Glomerular visceral epithelial cell (primary cell): ENCODE measurements around the gene BCL7C.
"Not testable (repeated sequence)": the region's sequence is repeated elsewhere in the genome, so short reads cannot be mapped to it uniquely, and the experiment has no call there.

Experiments used
- DNase-seq: peaks from one replicate; pipeline ENCODE4 v3.0.0-alpha.2; 2016; ENCODE audit errors: extremely low spot score

Gene BCL7C

GRCh38 chr16:30866031-30866430 is 27.8 kb downstream of the BCL7C start:
- no peak for DNase-seq

- not testable (repeated sequence) for DNase-seq
Measured at GRCh38 chr16:30863178-30863577, 30.7 kb downstream of the BCL7C start.

DNA sequence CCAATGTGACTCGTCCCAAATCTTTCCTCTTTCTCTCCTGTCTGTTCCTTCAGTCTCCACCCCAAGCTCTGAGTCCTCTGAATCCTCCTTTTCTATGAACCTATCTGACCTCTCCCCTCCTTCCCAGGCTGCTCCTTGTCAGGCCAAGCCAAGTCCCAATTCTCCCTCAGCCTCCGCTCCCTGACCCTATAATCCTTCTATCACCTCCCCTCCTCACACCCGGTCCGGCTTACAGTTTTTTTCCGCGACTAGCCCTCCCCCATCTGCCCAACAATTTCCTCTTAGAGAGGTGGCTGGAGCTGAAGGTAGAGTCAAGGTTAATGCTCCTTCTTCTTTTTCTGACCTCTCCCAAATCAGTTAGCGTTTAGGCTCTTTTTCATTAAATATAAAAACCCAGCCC is 33.1 kb downstream of the BCL7C start:
- DNase-seq = not testable (repeated sequence)

- no peak for DNase-seq
Measured at GRCh38 chr16:30858829-30859423, 35.0 kb downstream of the BCL7C start.

DNA sequence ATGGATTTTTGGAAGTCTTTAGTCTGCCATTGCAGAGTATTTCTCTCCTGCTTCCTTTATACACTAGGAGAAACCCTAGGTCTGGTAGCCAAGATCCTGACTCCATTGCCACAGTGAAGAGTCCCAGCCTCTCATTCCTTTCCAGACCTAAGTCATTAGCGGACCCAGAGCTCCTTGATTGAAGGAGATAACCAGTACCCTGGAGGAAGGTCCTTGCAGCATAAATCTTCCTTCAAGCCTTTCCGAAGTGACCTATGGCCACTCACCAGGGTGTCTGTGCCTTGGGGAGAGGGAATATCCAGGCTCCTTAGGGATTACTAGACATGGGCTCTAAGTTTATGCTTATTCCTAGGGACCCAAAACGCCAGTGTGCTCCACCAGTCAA is 35.8 kb downstream of the BCL7C start:
- DNase-seq = no peak

DNA sequence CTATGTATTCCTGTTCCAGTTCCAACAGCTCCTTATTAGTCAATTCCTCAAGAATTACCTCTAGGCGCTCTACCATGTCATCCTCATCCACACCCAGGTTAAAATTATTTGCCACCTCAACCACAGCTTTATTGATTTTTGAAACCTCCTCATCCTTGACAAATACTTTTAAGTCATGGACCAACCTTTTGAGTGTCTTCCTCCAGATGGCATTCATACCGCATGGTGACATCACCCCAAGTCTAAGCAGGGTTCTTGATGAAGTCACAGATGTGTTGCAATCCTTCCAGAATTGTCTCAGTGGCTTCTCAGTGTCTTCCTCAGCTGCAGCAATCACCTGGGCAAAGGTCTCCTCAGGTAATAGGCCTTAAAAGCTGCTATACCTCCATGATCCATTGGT is 40.1 kb downstream of the BCL7C start:
- DNase-seq = no peak

GRCh38 chr16:30850246-30850645 is 43.6 kb downstream of the BCL7C start:
- DNase-seq = no peak

GRCh38 chr16:30846649-30847402 is 47.1 kb downstream of the BCL7C start:
- DNase-seq = no peak

- peak; percentile 85 for DNase-seq
Measured at GRCh38 chr16:30844671-30845449, 49.0 kb downstream of the BCL7C start.

- DNase-seq = no peak
Measured at GRCh38 chr16:30844346-30844670, 49.6 kb downstream of the BCL7C start.

- DNase-seq = no peak
Measured at GRCh38 chr16:30843501-30843900, 50.4 kb downstream of the BCL7C start.

- DNase-seq = no peak
Measured at GRCh38 chr16:30842971-30843370, 50.9 kb downstream of the BCL7C start.

DNA sequence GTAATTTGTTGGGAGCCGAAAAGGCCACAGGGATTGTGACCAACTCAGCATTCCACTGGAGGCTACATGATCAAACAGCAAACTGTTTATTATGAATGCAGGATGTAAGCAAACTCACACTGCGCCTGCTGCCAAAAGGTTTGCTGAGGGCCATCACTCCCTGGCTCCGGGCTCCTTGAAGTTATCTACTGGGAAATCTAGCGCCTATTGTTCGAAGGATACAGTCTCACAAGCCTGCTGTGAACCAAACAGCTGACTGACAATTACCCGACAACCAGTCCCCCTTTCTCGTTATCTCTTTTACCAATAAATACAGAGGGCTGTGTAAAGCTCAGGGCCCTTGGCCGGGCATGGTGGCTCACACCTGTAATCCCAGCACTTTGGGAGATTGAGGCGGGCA is 52.5 kb downstream of the BCL7C start:
- DNase-seq = no peak

GRCh38 chr16:30840611-30841010 is 53.3 kb downstream of the BCL7C start:
- DNase-seq = no peak

GRCh38 chr16:30839523-30840227 is 54.2 kb downstream of the BCL7C start:
- no peak for DNase-seq

GRCh38 chr16:30838876-30839471 is 54.9 kb downstream of the BCL7C start:
- DNase-seq = no peak

DNA sequence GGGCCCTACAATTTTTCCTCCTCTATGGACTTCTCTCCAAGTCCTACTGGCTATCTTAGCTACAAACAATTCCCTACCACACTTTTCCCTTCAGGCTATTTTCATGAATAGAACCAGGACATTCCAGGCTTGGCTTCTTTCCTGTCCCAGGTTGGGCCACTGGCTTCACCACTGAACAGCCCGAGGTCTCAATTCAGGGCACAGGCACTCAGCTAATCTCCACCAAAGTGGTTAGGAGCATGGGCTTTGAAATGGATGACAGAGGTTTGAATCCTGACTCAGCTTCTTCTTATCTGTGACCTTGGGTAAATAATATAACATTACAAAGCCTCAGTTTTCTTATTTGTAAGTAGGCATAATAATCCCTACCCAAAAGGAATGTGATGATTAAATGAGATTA is 56.0 kb downstream of the BCL7C start:
- no peak for DNase-seq
